Neutrophil (primary cell): Measurements from ENCODE around the gene NTSR1.

Source experiments
- H3K27ac ChIP-seq: fragments of 200-600 bp; sonication (generic); 2 replicates; pipeline ENCODE4 v1.5.1; 2016; ENCODE audit warnings: mild to moderate bottlenecking, moderate library complexity
- H3K27me3 ChIP-seq: fragments of 200-600 bp; sonication (generic); 2 replicates; pipeline ENCODE4 v1.6.0; 2016; ENCODE audit warnings: mild to moderate bottlenecking
- H3K36me3 ChIP-seq: fragments of 200-600 bp; sonication (generic); 2 replicates; pipeline ENCODE4 v1.5.1; 2017
- H3K4me1 ChIP-seq, 2 experiments: fragments of 200-600 bp in 1 of 2; sonication (generic) in 1 of 2; 1 replicate in 1 of 2; 2 replicates in 1 of 2; pipeline versions ENCODE4 v1.5.1 to v1.6.1; 2013 to 2016; ENCODE audit warnings: low read depth in 1 of 2, low read length in 1 of 2, mild to moderate bottlenecking in 1 of 2, moderate library complexity in 1 of 2; ENCODE audit not compliant: control insufficient read depth in 1 of 2, insufficient read depth in 1 of 2
- H3K4me3 ChIP-seq, 2 experiments: fragments of 200-600 bp in 1 of 2; sonication (generic) in 1 of 2; 1 replicate in 1 of 2; 2 replicates in 1 of 2; pipeline ENCODE4 v1.5.1; 2013 to 2016; ENCODE audit warnings: low read depth in 1 of 2, low read length in 1 of 2, mild to moderate bottlenecking in 1 of 2, moderate library complexity in 1 of 2
- H3K9me3 ChIP-seq: fragments of 200-600 bp; sonication (generic); 2 replicates; pipeline ENCODE4 v1.5.1; 2016
- CTCF ChIP-seq: fragments of 200-600 bp; sonication (generic); IDR thresholded peaks from 2 replicates; pipeline ENCODE4 v1.5.1; 2016; ENCODE audit warnings: antibody characterized with exemption

The NTSR1 gene

GRCh38 chr20:62665826-62666735 lies 42.6 kb upstream of the NTSR1 start:
- H3K27me3 ChIP-seq = no peaks in the 10 kb centered on the region
- H3K9me3 ChIP-seq = no peaks in the 10 kb centered on the region
- H3K4me3 ChIP-seq = no peak overlapping the region
- no peaks in the 10 kb centered on the region for H3K36me3 ChIP-seq
- peaks cover 0 to 2% of the 10 kb centered on the region in 2 experiments for H3K4me1 ChIP-seq
- TF ChIP-seq CTCF = no peak
- H3K27ac ChIP-seq = no peak overlapping the region

- Histone ChIP-seq H3K36me3 (no peaks in the 10 kb centered on the region), H3K4me3 (no peak overlapping the region), H3K27me3 (no peaks in the 10 kb centered on the region), H3K9me3 (no peaks in the 10 kb centered on the region), H3K27ac (no peak overlapping the region), H3K4me1 (peaks cover 7 to 10% of the 10 kb centered on the region in 2 experiments)
- TF ChIP-seq CTCF = no peak
Measured at GRCh38 chr20:62666736-62667529, 41.7 kb upstream of the NTSR1 start.

- Histone ChIP-seq H3K4me3 (no peak overlapping the region), H3K9me3 (no peaks in the 10 kb centered on the region), H3K27me3 (no peaks in the 10 kb centered on the region), H3K36me3 (no peaks in the 10 kb centered on the region), H3K4me1 (peaks cover 16 to 19% of the 10 kb centered on the region in 2 experiments), H3K27ac (no peak overlapping the region)
- no peak for TF ChIP-seq CTCF
Measured at GRCh38 chr20:62667530-62668440, 40.9 kb upstream of the NTSR1 start.

GRCh38 chr20:62668441-62669027 lies 40.1 kb upstream of the NTSR1 start:
- Histone ChIP-seq H3K4me1 (peaks cover 19 to 23% of the 10 kb centered on the region in 2 experiments), H3K4me3 (no peak overlapping the region), H3K36me3 (no peaks in the 10 kb centered on the region), H3K27ac (no peak overlapping the region), H3K9me3 (no peaks in the 10 kb centered on the region), H3K27me3 (no peaks in the 10 kb centered on the region)
- TF ChIP-seq CTCF = peak; percentile 84

GRCh38 chr20:62669249-62669648 lies 39.4 kb upstream of the NTSR1 start:
- Histone ChIP-seq H3K27ac (no peak overlapping the region), H3K9me3 (no peaks in the 10 kb centered on the region), H3K36me3 (no peaks in the 10 kb centered on the region), H3K27me3 (no peaks in the 10 kb centered on the region), H3K4me1 (peaks cover 23 to 27% of the 10 kb centered on the region in 2 experiments), H3K4me3 (no peak overlapping the region)
- TF ChIP-seq CTCF = no peak
